NCI-H2227 (cell line): ENCODE data around the gene MLYCD.

Experiments
- DNase-seq: peaks from one replicate; lab custom pipeline; 2025; ENCODE audit not compliant: unreplicated experiment; lab: John Stamatoyannopoulos, UW

The MLYCD gene

GRCh38 chr16:83968306-83968851 lies 69.5 kb downstream of the MLYCD start:
- peak; percentile 47 for DNase-seq

GRCh38 chr16:83968891-83969649 lies 70.2 kb downstream of the MLYCD start:
- no peak for DNase-seq

GRCh38 chr16:83969771-83970429 lies 71.0 kb downstream of the MLYCD start:
- DNase-seq, result no peak

GRCh38 chr16:83970430-83970815 lies 71.5 kb downstream of the MLYCD start:
- DNase-seq, result no peak

GRCh38 chr16:83971165-83972130 lies 72.5 kb downstream of the MLYCD start:
- no peak for DNase-seq

GRCh38 chr16:83972256-83973008 lies 73.5 kb downstream of the MLYCD start:
- no peak for DNase-seq

GRCh38 chr16:83973077-83973476 lies 74.2 kb downstream of the MLYCD start:
- no peak for DNase-seq

GRCh38 chr16:83973581-83974385 lies 74.9 kb downstream of the MLYCD start:
- DNase-seq, result no peak

GRCh38 chr16:83974475-83974874 lies 75.6 kb downstream of the MLYCD start:
- no peak for DNase-seq

GRCh38 chr16:83975590-83976260 lies 76.8 kb downstream of the MLYCD start:
- no peak for DNase-seq
